Activated naive CD4-positive, alpha-beta T cell treated with anti-CD3 and anti-CD28 coated beads for 36 hours (primary cell): ENCODE results near the gene HS1BP3. TPM values are rescaled to one million over a fixed set of nuclear protein-coding genes. Genes with fewer than 3 reads are reported as not detected.

Experiments used
- CTCF ChIA-PET: fragments of 350-600 bp; sonication (Branson Sonifier 250); formaldehyde crosslinking; loops from one replicate; lab custom pipeline; 2021; ENCODE audit warnings: antibody characterized with exemption; lab: Charles Lee
- DNase-seq: peaks from one replicate; pipeline ENCODE4 v3.0.0-alpha.2; 2020
- H3K27ac Mint-ChIP-seq: one replicate; pipeline ENCODE4 v1.8.0; 2021; ENCODE audit warnings: mild to moderate bottlenecking, mixed read lengths
- H3K27me3 Mint-ChIP-seq: one replicate; pipeline ENCODE4 v1.8.0; 2021; ENCODE audit warnings: low read depth, mixed read lengths
- H3K36me3 Mint-ChIP-seq: one replicate; pipeline ENCODE4 v1.8.0; 2021; ENCODE audit warnings: low read depth, mixed read lengths
- H3K4me1 Mint-ChIP-seq: one replicate; pipeline ENCODE4 v1.8.0; 2021; ENCODE audit warnings: low read depth, mixed read lengths
- H3K4me3 Mint-ChIP-seq: one replicate; pipeline ENCODE4 v1.8.0; 2021; ENCODE audit warnings: mild to moderate bottlenecking, moderate library complexity, mixed read lengths
- H3K9me3 Mint-ChIP-seq: one replicate; pipeline ENCODE4 v1.8.0; 2021; ENCODE audit warnings: mixed read lengths
- intact Hi-C: fragments of 100-400 bp; cut with micrococcal nuclease; formaldehyde crosslinking; loops from one replicate; pipeline ENCODE4 v1.15.1; 2023
- total RNA-seq, 2 experiments: library from RNA; stranded (reverse); gene quantifications; one replicate each; pipeline ENCODE4 v1.2.3, GENCODE V29; 2021

Gene HS1BP3
- total RNA-seq, 2 experiments from 2014 or later: 6.0 to 6.1 TPM

DNA sequence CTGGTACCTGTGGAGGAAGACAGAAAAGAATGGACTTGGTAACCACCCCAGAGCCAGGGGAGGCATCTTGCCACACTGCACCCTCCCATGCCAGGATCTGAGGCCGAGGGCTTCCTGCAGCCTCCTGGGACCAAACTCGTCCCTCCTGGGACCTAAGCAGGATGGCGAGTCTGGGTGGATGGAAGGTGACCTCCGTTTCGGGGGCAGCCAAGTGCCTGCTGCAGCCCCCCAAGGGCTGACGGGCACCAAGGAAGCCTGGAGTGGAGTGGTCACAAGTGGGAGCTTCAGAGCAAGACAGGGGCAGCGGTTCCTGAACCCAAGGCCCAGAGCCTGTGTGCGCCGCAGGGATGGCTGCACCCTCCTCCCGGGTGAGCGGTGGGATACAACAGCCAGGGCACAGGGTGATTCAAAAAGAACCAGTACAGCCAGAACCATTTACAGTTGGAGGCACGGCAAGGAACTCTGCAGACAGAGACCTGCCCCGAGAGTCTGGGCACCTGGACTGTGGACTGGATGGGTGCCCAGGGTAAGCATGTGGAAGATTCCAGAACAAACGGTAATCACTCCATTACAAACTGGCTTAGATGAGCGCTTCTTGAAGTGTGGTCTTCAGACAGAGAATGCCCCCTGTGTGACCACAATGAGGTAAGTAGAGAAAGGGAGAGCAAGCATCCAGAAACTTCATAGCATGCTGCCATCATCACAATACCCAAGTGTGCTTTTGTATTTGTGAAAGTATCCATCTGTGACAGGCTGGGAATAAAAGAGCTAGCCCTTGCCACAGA is 12.1 kb downstream of the HS1BP3 start:
- Mint-ChIP-seq H3K36me3 (peaks cover 2% of the 10 kb centered on the region), H3K27ac (no peak overlapping the region), H3K4me3 (no peak overlapping the region), H3K4me1 (no peaks in the 10 kb centered on the region), H3K9me3 (no peaks in the 10 kb centered on the region), H3K27me3 (no peaks in the 10 kb centered on the region)
- no peak for DNase-seq
- CTCF ChIA-PET: interaction anchor here (0.8 to 5.8 kb wide), 4 partner anchors 12 to 199 kb away, joined by 3 to 63 read pairs (median 8); partner anchors contain the start of genes HS1BP3 and RHOB
- intact Hi-C loops: no loop called here

DNA sequence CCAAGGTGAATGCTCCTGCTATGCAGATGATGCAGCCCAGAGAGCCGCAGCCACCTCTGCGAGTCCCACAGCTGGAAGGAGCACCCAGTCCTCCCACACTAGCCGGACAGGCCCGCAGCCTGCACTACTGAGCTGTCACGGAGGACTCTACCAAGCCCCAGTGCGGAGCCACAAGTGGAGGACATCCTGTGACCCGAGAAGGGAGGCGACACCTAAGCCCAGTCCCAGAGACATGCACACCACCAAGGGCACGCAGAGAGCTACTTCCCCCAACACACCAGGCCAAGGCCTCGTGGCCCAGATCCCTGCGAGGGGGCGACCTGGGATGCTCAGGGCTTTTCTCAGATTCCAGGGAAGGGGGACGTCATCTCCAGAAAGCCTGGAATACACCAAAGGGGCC is 12.9 kb downstream of the HS1BP3 start:
- intact Hi-C loops: no loop called here

DNA sequence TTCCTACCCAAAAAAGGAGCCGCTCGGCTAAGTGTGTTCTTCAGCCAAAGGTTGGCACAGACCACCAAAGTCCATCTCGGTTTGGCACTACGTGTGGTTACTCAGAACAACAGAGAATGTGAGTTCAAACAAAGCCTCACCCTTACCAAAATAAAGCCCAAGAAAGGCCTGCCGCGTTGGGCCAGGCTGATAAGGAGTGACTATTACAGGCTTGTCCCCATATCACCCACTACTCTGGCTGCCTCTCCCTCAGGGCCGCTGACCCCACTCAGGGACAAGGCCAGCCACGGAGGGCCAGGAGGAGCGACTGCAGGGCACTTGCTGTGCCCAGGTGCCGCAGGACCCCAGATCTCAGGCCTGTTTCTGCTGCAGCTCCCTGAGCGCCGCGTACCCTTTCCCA is 13.8 kb downstream of the HS1BP3 start:
- DNase-seq: no peak
- CTCF ChIA-PET: interaction anchor here (1.4 kb wide), 1 partner anchor 190 kb away, joined by 5 read pairs; the partner anchor contains the start of gene RHOB
- H3K4me1 Mint-ChIP-seq: no peaks in the 10 kb centered on the region
- no peak overlapping the region for H3K4me3 Mint-ChIP-seq
- H3K9me3 Mint-ChIP-seq: no peaks in the 10 kb centered on the region
- H3K27ac Mint-ChIP-seq: no peak overlapping the region
- peaks cover 2% of the 10 kb centered on the region for H3K36me3 Mint-ChIP-seq
- H3K27me3 Mint-ChIP-seq: no peaks in the 10 kb centered on the region
- intact Hi-C loops: no loop called here

More for the DNA sequence above, 12.9 kb downstream of the HS1BP3 start:
- Mint-ChIP-seq H3K9me3 (no peaks in the 10 kb centered on the region), H3K36me3 (peaks cover 2% of the 10 kb centered on the region), H3K4me1 (no peaks in the 10 kb centered on the region), H3K27ac (no peak overlapping the region), H3K27me3 (no peaks in the 10 kb centered on the region), H3K4me3 (no peak overlapping the region)
- DNase-seq: no peak
- CTCF ChIA-PET: interaction anchor here (0.8 kb wide), 1 partner anchor 14 kb away, joined by 3 read pairs; no protein-coding TSS in a partner anchor

DNA sequence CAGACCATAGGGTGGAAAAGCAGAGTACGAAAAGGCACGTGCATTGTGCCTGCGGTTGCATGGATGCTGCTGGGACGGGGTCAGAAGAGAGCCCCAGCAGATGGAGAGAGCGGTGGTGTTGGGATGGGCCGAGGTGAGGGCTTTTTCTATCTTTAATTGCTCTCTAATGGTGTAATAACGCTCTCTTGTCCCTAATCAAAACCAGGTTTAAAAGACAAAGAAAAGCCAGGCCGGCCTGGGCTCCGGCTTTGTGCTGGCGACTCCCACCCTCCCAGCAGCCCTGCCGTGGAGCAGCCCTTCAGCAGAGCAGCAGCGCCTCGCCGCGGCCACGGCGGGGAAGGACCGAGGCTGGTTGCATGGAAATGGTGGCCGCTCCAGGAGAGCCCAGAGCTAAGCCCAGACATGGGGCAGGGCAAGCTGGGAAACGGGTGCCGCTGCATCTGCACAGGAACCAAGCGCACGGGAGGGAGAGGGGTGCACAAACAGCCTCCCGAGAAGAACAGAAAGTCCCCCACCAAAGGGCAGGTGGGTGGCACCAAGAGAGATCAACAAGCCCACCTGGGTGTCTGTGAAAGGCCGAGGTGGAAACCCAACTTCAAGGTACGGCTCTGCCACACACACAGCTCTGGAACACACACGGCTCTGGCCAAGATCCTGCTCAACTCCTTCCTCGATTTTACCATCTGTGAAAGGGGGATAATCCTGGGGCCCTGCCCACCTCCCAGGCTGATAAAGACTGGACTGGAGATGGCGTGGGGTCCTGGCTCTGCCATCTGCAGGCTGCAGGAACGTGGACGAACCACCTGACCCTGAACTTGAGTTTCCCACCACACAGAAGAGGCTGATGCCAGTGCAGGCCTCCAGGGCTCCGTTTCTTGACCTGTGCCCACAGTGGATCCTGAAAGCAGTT is 15.0 kb downstream of the HS1BP3 start:
- Mint-ChIP-seq H3K4me1 (no peaks in the 10 kb centered on the region), H3K27me3 (no peaks in the 10 kb centered on the region), H3K27ac (no peak overlapping the region), H3K36me3 (peaks cover 2% of the 10 kb centered on the region), H3K9me3 (no peaks in the 10 kb centered on the region), H3K4me3 (no peak overlapping the region)
- DNase-seq: peak; percentile 60
- intact Hi-C loops: loop anchor here (1.0 kb wide), 1 partner anchor 193 kb away; no protein-coding TSS in a partner anchor
- CTCF ChIA-PET: interaction anchor here (0.9 to 2.6 kb wide), 9 partner anchors 13 to 225 kb away, joined by 3 to 11 read pairs (median 4); partner anchors contain the start of gene RHOB

DNA sequence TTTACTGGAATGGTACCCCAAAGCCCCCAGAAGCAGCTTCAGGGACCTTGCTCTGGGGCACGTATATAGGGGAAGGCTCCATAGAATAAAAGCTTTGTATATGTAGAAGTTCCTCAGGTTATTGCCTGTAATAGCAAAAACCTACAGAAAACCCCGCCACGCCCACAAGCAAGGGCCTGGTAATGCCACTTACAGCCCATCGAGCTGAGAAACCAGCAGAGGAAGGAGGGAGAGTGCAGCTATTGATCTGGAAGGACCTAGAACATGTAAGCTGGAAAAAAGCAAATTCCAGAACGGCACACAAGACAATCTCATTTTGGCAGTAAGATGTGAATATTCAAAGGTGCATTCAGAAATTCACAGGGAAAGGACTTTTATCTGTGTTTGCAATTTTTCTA is 15.8 kb downstream of the HS1BP3 start:
- Mint-ChIP-seq H3K36me3 (peaks cover 2% of the 10 kb centered on the region), H3K9me3 (no peaks in the 10 kb centered on the region), H3K27ac (no peak overlapping the region), H3K4me3 (no peak overlapping the region), H3K27me3 (no peaks in the 10 kb centered on the region), H3K4me1 (no peaks in the 10 kb centered on the region)
- CTCF ChIA-PET: interaction anchor here (1.1 to 2.6 kb wide), 7 partner anchors 7 to 311 kb away, joined by 3 to 11 read pairs (median 5); partner anchors contain the start of gene RHOB
- DNase-seq: no peak
- intact Hi-C loops: no loop called here

DNA sequence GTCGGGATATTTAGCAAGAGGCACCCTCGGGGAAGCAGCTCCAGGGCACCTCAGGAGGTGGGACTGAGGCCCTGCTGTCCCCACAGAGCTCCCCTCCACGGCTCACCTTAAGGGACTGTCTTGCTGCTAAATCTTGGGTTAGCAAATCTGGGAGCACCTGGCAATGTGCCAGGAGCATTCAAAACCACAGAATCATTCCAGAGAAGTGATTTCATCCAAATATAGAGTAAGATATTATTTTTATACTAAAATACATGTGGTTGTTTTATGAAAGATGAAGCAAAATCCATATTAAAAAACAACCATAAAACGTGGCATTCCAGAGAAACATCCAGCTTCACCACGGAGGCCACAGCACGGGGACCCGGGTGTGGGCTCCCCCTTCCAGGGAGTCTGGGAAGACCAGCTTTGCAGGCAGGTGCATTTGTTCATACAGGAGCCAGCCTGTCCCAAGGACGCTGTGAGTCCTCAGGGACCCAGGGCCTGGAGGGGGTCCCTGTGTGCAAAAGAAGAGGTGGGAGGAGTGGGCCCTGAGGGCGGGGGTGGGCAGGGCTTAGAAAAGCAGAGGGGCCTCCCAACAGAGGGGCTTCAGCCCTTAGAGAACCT is 16.3 kb downstream of the HS1BP3 start:
- no peak overlapping the region for H3K27ac Mint-ChIP-seq
- DNase-seq: no peak
- intact Hi-C loops: no loop called here
- no peaks in the 10 kb centered on the region for H3K27me3 Mint-ChIP-seq
- H3K9me3 Mint-ChIP-seq: no peaks in the 10 kb centered on the region
- CTCF ChIA-PET: interaction anchor here (1.1 to 2.6 kb wide), 9 partner anchors 8 to 311 kb away, joined by 3 to 11 read pairs (median 4); partner anchors contain the start of gene RHOB
- no peaks in the 10 kb centered on the region for H3K4me1 Mint-ChIP-seq
- H3K4me3 Mint-ChIP-seq: no peak overlapping the region
- H3K36me3 Mint-ChIP-seq: peaks cover 2% of the 10 kb centered on the region

DNA sequence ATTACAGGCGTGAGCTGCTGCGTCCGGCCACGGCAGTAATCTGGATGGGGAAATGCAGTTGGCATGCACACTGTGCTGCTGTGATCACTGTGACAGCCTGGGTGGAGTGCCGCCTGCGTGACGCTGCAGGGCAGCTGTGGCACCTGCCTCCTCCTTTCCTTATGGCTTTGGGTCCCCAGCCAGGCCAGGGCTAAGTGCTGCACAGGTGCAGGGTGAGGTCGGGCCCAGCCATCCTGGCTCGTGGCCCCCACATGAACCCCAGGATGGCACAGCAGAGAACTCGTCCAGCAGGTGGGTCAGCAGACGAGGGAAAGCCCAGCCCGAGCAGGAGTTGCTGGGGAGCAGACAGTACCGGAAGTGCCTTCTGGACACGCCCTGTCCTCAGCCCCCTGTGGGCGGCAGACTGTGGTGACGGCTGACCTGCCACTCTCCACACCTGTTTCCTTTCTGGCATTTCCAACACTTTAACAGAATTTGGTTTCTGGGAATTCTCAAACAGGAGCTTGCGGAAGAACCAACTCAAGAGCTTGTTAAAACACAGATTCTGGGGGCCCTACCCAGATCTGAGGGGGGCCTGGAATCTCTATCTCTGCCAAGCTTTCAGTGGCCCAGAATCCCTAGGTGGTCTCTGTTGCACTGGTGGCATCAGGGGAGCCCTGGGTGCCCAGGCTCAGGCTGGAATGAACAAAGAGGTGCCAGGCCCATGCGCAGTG is 16.9 kb downstream of the HS1BP3 start:
- Mint-ChIP-seq H3K36me3 (peaks cover 2% of the 10 kb centered on the region), H3K27ac (no peak overlapping the region), H3K4me1 (no peaks in the 10 kb centered on the region), H3K4me3 (no peak overlapping the region), H3K27me3 (no peaks in the 10 kb centered on the region), H3K9me3 (no peaks in the 10 kb centered on the region)
- no peak for DNase-seq
- CTCF ChIA-PET: interaction anchor here (1.1 to 4.0 kb wide), 11 partner anchors 9 to 310 kb away, joined by 3 to 18 read pairs (median 5); partner anchors contain the start of gene RHOB
- intact Hi-C loops: no loop called here

DNA sequence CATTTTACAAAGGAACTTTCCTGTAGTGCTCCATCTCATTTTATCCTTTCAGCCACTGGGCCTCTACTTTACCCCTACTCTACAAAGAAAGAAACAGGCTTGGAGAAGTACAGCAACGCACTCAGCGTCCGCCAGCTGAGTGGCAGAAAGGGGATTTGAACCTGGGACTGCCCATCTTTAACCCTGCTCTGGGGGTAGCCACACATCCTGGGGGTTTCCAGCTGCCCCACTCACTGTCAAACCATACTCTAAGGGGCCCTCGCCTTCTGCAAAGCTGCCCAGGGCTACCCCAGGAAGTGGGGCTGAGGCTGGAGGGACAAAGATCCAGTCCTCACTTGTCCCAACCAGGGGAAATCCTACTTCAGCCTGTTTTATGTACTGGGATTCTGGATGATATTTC is 17.9 kb downstream of the HS1BP3 start:
- CTCF ChIA-PET: interaction anchor here (2.9 to 4.0 kb wide), 2 partner anchors 10 to 189 kb away, joined by 8 to 18 read pairs; no protein-coding TSS in a partner anchor
- Mint-ChIP-seq H3K27me3 (no peaks in the 10 kb centered on the region), H3K36me3 (peaks cover 2% of the 10 kb centered on the region), H3K4me1 (no peaks in the 10 kb centered on the region), H3K27ac (no peak overlapping the region), H3K4me3 (no peak overlapping the region), H3K9me3 (no peaks in the 10 kb centered on the region)
- intact Hi-C loops: no loop called here
- no peak for DNase-seq

DNA sequence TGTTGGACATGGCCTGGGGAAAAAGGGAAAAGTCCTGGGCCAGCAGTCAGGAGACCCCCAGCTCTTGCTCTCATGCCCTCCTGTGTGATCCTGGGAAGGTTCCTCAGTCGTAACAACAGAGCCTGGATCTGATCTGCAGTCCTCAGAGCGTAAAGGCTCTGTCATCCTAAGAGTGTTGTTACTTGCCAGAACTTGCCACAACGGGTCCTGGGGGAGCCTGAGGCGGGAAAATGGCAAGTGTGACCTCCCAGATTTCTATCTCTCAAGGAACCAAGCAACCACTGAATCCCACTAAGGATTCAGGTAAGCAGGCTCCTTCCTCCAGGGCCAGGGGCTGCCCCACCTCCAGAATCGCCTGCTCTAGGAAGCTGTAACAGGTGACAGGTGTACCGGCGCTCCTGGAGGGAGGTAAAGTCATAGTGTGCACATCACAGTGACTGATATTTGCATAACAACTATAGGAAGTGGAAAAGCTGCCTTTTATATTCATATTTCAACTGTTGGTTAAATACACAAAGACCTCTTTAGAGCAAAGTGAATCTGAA is 18.4 kb downstream of the HS1BP3 start:
- H3K4me1 Mint-ChIP-seq: no peaks in the 10 kb centered on the region
- H3K27ac Mint-ChIP-seq: no peak overlapping the region
- H3K36me3 Mint-ChIP-seq: peaks cover 2% of the 10 kb centered on the region
- H3K9me3 Mint-ChIP-seq: no peaks in the 10 kb centered on the region
- H3K27me3 Mint-ChIP-seq: no peaks in the 10 kb centered on the region
- DNase-seq: no peak
- H3K4me3 Mint-ChIP-seq: no peak overlapping the region
- intact Hi-C loops: no loop called here
- CTCF ChIA-PET: interaction anchor here (2.9 to 4.0 kb wide), 2 partner anchors 10 to 189 kb away, joined by 8 to 18 read pairs; no protein-coding TSS in a partner anchor

DNA sequence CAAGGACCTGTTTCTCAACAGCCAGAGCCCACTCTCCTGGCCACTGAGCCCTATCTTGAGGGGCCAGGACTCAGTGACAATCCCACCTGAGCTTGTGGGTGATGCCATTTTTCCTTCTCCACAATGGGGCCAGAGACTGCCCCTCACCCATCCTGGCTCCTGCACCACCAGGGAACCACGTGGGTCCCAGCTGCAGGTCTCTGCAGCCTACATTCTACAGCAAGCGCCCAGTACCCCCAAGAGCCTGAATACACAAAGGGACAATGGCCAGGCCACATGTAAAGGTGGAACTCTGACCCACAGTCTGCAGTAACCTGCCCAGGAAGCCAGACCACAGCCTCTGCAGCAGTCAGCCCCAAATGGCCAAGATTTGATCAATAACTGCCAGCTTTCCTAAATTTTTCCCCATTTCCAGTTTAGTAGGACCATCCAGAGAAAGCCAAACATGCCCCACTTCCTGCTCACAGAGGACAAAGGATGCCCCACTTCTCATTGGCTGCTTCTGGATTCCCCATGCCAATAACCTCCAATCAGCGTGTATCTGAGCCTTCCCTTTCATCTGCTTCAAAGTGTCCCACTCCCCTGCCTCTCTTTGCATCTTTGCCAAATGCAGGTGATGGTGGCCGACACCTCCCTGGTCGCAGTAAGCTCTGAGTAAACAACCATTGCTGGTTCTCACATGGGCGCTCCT is 19.1 kb downstream of the HS1BP3 start:
- Mint-ChIP-seq H3K27me3 (no peaks in the 10 kb centered on the region), H3K4me3 (no peak overlapping the region), H3K4me1 (no peaks in the 10 kb centered on the region), H3K9me3 (no peaks in the 10 kb centered on the region), H3K36me3 (peaks cover 2% of the 10 kb centered on the region), H3K27ac (no peak overlapping the region)
- DNase-seq: no peak
- CTCF ChIA-PET: interaction anchor here (1.0 to 4.0 kb wide), 3 partner anchors 11 to 220 kb away, joined by 3 to 18 read pairs (median 8); no protein-coding TSS in a partner anchor
- intact Hi-C loops: no loop called here
